Ascending aorta (tissue), 2 donors: ENCODE results near the gene CFAP70. TPM values are rescaled to one million over a fixed set of nuclear protein-coding genes. Genes with fewer than 3 reads are reported as not detected.

Source experiments
- DNase-seq, 2 donors: peaks; one replicate each; pipeline ENCODE4 v3.0.0-alpha.2; 2019; ENCODE audit warnings: low spot score in 2 of 2
- H3K27ac ChIP-seq, 2 donors: fragments of 200-600 bp; sonication (generic); one replicate each; pipeline ENCODE4 v1.5.1; 2016 to 2017; ENCODE audit warnings: mild to moderate bottlenecking in 1 of 2
- H3K27me3 ChIP-seq: fragments of 200-600 bp; sonication (generic); one replicate; pipeline ENCODE4 v1.5.1; 2017
- H3K36me3 ChIP-seq, 2 donors: fragments of 200-600 bp; sonication (generic); one replicate each; pipeline ENCODE4 v1.5.1; 2016
- H3K4me1 ChIP-seq, 2 donors: fragments of 200-600 bp; sonication (generic); one replicate each; pipeline ENCODE4 v1.5.1; 2016 to 2017; ENCODE audit warnings: mild to moderate bottlenecking in 1 of 2
- H3K4me3 ChIP-seq, 2 donors: fragments of 200-600 bp; sonication (generic); one replicate each; pipeline ENCODE4 v1.5.1; 2016 to 2017; ENCODE audit warnings: mild to moderate bottlenecking in 1 of 2
- H3K9me3 ChIP-seq, 2 donors: fragments of 200-600 bp; sonication (generic); one replicate each; pipeline ENCODE4 v1.5.1; 2016
- intact Hi-C: fragments of 100-400 bp; cut with DNase I; formaldehyde crosslinking; loops from one replicate; pipeline ENCODE4 v1.15.1; 2023
- total RNA-seq: library from RNA; depleted of rRNA; stranded (reverse); fragments of >200 nt; gene quantifications from one replicate; pipeline ENCODE4 v1.1.0, GENCODE V29; 2016
- TF ChIP-seq, protein P1 (sequence below), 3 experiments: fragments of 200-600 bp in 2 of 3; fragments of 450-650 bp in 1 of 3; sonication (generic) in 2 of 3; IDR thresholded peaks; one replicate each; pipeline ENCODE4 v1.5.1; 2016 to 2019; ENCODE audit warnings: antibody characterized with exemption in 3 of 3, mild to moderate bottlenecking in 1 of 3, moderate library complexity in 1 of 3

CFAP70 gene
- total RNA-seq, 1 donor from 2014 or later, result not detected

DNA sequence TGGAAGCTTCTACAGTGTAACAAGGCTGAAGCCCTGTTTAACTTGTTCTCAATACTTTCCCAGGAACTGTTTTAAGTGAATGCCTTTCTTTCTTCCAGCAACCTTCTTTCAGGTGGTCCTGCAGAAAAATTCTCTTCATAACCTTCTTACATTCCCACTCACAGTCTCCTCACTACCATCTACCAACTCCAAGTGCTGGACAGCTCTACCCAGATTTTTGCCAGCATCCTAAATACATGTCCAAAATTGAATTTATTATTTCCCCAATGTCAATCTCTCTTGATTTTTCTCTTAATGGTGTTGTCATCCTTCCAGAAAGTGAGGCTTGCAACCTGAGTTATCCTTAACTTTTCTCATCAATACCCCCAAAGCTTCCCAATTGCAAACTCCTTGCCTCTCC is 48.2 kb downstream of the CFAP70 start:
- no peak for DNase-seq

DNA sequence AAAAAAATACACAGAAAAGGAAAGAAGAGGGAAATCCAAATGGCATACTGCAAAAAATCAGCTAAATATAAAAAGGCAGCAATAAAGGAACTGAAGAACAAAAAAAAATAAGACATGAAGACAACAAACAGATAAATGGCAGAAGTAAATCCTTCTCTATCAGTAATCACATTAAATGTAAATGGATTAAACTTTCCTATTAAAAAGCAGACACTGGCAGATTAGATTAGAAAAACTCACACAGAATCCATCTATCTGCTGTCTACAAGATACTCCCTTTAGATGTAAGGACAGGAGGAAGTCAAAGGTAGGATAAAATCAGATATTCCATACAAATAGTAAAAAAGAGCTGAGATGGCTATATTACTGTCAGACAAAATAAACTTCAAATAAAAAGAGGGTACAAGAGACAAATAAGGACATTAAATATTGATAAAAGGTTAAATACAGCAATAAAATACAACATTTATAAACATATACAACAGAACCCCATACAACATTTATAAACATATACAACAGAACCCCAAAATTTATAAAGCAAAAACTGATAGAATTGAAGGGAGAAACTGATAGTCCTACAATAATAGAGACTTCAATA is 51.4 kb downstream of the CFAP70 start:
- Histone ChIP-seq H3K4me3 (no peak overlapping the region), H3K9me3 (peaks cover 0 to 16% of the 10 kb centered on the region in 2 donors), H3K27me3 (no peaks in the 10 kb centered on the region), H3K4me1 (no peaks in the 10 kb centered on the region), H3K36me3 (no peaks in the 10 kb centered on the region), H3K27ac (no peak overlapping the region)
- intact Hi-C loops, result no loop called here
- DNase-seq, result no peak
- TF ChIP-seq, protein P1, sequence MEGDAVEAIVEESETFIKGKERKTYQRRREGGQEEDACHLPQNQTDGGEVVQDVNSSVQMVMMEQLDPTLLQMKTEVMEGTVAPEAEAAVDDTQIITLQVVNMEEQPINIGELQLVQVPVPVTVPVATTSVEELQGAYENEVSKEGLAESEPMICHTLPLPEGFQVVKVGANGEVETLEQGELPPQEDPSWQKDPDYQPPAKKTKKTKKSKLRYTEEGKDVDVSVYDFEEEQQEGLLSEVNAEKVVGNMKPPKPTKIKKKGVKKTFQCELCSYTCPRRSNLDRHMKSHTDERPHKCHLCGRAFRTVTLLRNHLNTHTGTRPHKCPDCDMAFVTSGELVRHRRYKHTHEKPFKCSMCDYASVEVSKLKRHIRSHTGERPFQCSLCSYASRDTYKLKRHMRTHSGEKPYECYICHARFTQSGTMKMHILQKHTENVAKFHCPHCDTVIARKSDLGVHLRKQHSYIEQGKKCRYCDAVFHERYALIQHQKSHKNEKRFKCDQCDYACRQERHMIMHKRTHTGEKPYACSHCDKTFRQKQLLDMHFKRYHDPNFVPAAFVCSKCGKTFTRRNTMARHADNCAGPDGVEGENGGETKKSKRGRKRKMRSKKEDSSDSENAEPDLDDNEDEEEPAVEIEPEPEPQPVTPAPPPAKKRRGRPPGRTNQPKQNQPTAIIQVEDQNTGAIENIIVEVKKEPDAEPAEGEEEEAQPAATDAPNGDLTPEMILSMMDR (IDR thresholded peaks at IDR 0.05), result no peak

More for the DNA sequence above, 48.2 kb downstream of the CFAP70 start:
- Histone ChIP-seq H3K27me3 (no peaks in the 10 kb centered on the region), H3K4me3 (no peak overlapping the region), H3K27ac (no peak overlapping the region), H3K4me1 (no peaks in the 10 kb centered on the region), H3K9me3 (peaks cover 0 to 16% of the 10 kb centered on the region in 2 donors), H3K36me3 (no peaks in the 10 kb centered on the region)
- intact Hi-C loops, result no loop called here
- TF ChIP-seq, protein P1 (IDR thresholded peaks at IDR 0.05), result no peak

DNA sequence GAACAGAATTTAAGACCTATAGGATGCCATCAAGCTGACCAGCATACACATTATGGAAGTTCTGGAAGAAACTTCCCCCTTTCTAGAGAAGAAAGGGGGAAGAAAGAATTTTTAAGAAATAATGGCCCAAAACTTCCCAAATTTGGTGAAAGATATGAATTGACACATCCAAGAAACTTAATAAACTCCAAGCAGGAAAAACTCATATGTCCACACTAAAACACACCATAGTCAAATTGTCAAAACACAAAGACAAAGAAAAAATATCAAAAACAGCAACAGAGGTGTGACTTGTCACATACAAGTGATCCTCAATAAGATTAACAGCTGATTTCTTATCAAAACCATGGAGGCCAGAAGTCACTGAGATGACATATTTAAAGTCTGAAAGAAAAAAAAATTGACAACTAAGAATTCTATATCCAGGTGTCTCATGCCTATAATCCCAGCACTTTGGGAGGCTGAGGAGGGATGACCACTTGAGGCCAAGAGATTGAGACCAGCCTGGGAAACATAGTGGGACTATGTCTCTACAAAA is 52.4 kb downstream of the CFAP70 start:
- Histone ChIP-seq H3K4me3 (no peak overlapping the region), H3K27me3 (no peaks in the 10 kb centered on the region), H3K9me3 (peaks cover 0 to 16% of the 10 kb centered on the region in 2 donors), H3K4me1 (no peaks in the 10 kb centered on the region), H3K27ac (no peak overlapping the region), H3K36me3 (no peaks in the 10 kb centered on the region)
- TF ChIP-seq, protein P1 (IDR thresholded peaks at IDR 0.05), result no peak
- DNase-seq, result no peak
- intact Hi-C loops, result no loop called here

DNA sequence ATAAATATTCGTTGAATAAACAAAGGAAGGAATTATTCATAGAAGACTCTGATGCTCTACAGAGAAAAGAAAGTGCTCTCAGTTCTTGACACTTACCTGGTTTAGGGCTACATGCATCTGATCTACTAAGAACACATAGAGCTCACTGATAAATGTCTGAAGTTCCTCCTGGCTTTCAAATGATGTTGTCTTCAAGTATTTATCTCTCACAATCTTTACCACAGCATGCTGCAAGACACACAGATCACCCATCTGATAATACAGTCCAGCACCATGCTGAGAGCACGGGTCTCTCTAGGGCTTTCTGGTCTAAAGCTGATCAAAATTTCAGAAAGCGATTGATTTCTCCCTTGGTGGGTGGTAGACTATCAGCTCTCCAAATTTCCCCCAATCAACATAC is 61.7 kb downstream of the CFAP70 start:
- no peak overlapping the region for H3K4me3 ChIP-seq
- no peaks in the 10 kb centered on the region for H3K36me3 ChIP-seq
- H3K4me1 ChIP-seq, result no peaks in the 10 kb centered on the region
- DNase-seq, result no peak
- TF ChIP-seq, protein P1 (IDR thresholded peaks at IDR 0.05), result no peak
- no peaks in the 10 kb centered on the region for H3K27me3 ChIP-seq
- intact Hi-C loops, result no loop called here
- no peaks in the 10 kb centered on the region for H3K9me3 ChIP-seq
- no peak overlapping the region for H3K27ac ChIP-seq

DNA sequence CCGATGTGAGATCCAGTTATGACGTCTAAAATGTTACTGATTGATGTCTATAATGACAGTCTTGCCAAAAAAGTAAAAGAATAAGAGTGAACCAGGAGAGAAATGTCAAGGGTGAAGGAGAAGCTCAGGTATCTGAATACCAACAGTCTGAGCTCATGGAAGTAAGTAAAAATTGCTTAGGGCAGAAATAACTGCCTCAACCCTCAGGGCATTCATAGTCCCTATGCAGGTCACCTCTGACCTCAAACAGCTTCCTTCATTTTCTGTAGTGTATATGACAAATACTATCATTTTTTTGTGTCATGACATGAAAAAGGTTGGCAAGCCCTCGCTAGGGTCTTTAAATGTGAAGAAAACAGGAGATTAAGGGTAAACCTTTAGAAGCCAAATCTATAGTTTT is 65.2 kb downstream of the CFAP70 start:
- Histone ChIP-seq H3K36me3 (no peaks in the 10 kb centered on the region), H3K27ac (no peak overlapping the region), H3K4me1 (no peaks in the 10 kb centered on the region), H3K4me3 (no peak overlapping the region), H3K27me3 (no peaks in the 10 kb centered on the region), H3K9me3 (no peaks in the 10 kb centered on the region)
- DNase-seq, result no peak
- TF ChIP-seq, protein P1 (IDR thresholded peaks at IDR 0.05), result no peak
- intact Hi-C loops, result no loop called here
